Gastroesophageal sphincter (tissue), 3 donors: Measurements from ENCODE around the gene DDX28.
"Not testable (repeated sequence)": the region's sequence is repeated elsewhere in the genome, so short reads cannot be mapped to it uniquely, and the experiment has no call there.

Source experiments
- CTCF ChIP-seq, 4 experiments: fragments of 200-600 bp in 2 of 4; fragments of 450-650 bp in 2 of 4; sonication (generic) in 1 of 4; IDR thresholded peaks; one replicate each; pipeline ENCODE4 v1.5.1; 2017 to 2019; ENCODE audit warnings: antibody characterized with exemption in 4 of 4, mild to moderate bottlenecking in 2 of 4, moderate library complexity in 2 of 4
- EP300 ChIP-seq: sonication (generic); formaldehyde crosslinking; IDR thresholded peaks from one replicate; pipeline ENCODE4 v1.6.1; 2017; ENCODE audit warnings: antibody characterized with exemption, mild to moderate bottlenecking
- POLR2A ChIP-seq, 2 donors: fragments of 450-650 bp; IDR thresholded peaks; one replicate each; pipeline ENCODE4 v1.6.1; 2017; ENCODE audit warnings: antibody characterized with exemption in 2 of 2, mild to moderate bottlenecking in 2 of 2, moderate library complexity in 1 of 2
- POLR2AphosphoS5 ChIP-seq: sonication (generic); formaldehyde crosslinking; IDR thresholded peaks from one replicate; pipeline ENCODE4 v1.6.1; 2017; ENCODE audit warnings: antibody characterized with exemption

- not testable (repeated sequence) for TF ChIP-seq CTCF (IDR thresholded peaks at IDR 0.05); POLR2A (IDR thresholded peaks at IDR 0.05); EP300; POLR2AphosphoS5
Measured at GRCh38 chr16:67994040-67994408, 29.0 kb downstream of the DDX28 start.
